SU-DHL-6 (cell line): ENCODE results near the gene REPS2.

Source experiments
- EZH2phosphoT487 ChIP-seq: fragments of 200-600 bp; sonication (generic), shearing (Covaris generic); conservative IDR thresholded peaks from 2 replicates; pipeline ENCODE4 v1.6.1; 2018; ENCODE audit warnings: mild to moderate bottlenecking, antibody characterized with exemption, low read length, moderate library complexity, mixed read lengths
- TF ChIP-seq, protein P1 (sequence below): fragments of 200-600 bp; sonication (generic); IDR thresholded peaks from one replicate; pipeline ENCODE4 v1.5.1; 2017; ENCODE audit warnings: antibody characterized with exemption, mild to moderate bottlenecking, low read length, moderate library complexity; ENCODE audit not compliant: insufficient read depth, poor library complexity, severe bottlenecking

DNA sequence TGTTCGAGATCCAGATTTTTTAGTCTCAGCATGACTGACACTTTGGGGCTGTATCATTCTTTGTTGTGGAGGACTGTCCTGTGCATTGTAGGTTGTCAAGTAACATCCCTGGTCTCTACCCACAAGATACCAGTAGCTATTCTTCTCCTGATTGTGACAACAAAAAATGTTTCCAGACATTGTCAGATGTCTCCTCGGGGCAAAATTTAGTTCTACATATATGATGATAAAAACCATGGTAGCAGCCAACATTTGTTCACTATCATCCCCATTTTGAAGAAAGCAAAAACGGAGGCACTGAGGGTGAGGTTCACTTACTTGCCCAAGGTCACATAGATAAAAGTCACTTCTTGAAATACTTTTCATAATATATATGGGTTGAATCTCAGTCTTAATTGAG is 11.3 kb downstream of the REPS2 start:
- TF ChIP-seq, protein P1, sequence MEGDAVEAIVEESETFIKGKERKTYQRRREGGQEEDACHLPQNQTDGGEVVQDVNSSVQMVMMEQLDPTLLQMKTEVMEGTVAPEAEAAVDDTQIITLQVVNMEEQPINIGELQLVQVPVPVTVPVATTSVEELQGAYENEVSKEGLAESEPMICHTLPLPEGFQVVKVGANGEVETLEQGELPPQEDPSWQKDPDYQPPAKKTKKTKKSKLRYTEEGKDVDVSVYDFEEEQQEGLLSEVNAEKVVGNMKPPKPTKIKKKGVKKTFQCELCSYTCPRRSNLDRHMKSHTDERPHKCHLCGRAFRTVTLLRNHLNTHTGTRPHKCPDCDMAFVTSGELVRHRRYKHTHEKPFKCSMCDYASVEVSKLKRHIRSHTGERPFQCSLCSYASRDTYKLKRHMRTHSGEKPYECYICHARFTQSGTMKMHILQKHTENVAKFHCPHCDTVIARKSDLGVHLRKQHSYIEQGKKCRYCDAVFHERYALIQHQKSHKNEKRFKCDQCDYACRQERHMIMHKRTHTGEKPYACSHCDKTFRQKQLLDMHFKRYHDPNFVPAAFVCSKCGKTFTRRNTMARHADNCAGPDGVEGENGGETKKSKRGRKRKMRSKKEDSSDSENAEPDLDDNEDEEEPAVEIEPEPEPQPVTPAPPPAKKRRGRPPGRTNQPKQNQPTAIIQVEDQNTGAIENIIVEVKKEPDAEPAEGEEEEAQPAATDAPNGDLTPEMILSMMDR = no peak
- no peak for TF ChIP-seq EZH2phosphoT487
